ENCODE results near the gene KCNRG.
"Not testable (repeated sequence)": the region's sequence is repeated elsewhere in the genome, so short reads cannot be mapped to it uniquely, and the experiment has no call there.

Gene KCNRG

GRCh38 chr13:50062336-50062735, 47.1 kb downstream of the KCNRG start:
- DNase-seq; intact Hi-C loops (cut with DNase I): not testable (repeated sequence)

GRCh38 chr13:50065712-50066111, 50.5 kb downstream of the KCNRG start:
- intact Hi-C loops (cut with DNase I): no loop called here

GRCh38 chr13:50068508-50068907, 53.3 kb downstream of the KCNRG start:
- DNase-seq: no peak
- intact Hi-C loops (cut with DNase I): no loop called here

More at GRCh38 chr13:50065712-50066111, 50.5 kb downstream of the KCNRG start:
- DNase-seq: no peak

- no peak for DNase-seq
- intact Hi-C loops (cut with DNase I): no loop called here
Measured at GRCh38 chr13:50069261-50069660, 54.0 kb downstream of the KCNRG start.

GRCh38 chr13:50070186-50070585, 54.9 kb downstream of the KCNRG start:
- intact Hi-C loops (cut with DNase I): no loop called here
- no peak for DNase-seq
